ENCODE results near the gene ZNF536. TPM values are rescaled to one million over a fixed set of nuclear protein-coding genes. Genes with fewer than 3 reads are reported as not detected.

The ZNF536 gene
- total RNA-seq, 1 experiment from 2014 or later: not detected

DNA sequence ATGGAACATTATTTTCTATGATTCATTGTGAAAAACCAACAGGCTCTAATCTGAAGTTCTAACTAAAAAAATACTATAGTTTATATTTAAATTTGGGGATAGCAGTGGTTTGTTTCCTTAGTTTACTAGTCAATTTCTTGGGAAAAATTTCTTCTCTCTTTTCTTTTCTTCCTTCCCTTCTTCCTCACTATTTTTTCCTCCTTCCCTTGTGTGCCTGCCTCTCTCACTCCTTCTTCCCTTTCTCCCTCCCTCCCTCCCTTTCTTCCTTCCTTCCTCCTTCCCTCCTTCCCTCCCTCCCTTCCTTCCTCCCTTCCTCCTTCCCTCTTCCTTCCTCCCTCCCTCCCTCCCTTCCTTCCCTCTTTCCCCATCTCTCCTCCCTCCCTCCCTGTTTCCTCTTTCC, 226.5 kb downstream of the ZNF536 start:
- H4K20me1 ChIP-seq (ENCODE audit: low read length): no peaks in the 10 kb centered on the region
- no peak overlapping the region for H3K4me3 ChIP-seq (ENCODE audit: low read length)
- H3K9me2 ChIP-seq (replicated peaks; ENCODE audit: low read length): no peaks in the 10 kb centered on the region
- H3K27me3 ChIP-seq (ENCODE audit: low read length): no peaks in the 10 kb centered on the region
- ChIA-PET POLR2A (ENCODE audit: unreplicated experiment) (no interaction called here), CTCF (no interaction called here)
- H3K27ac ChIP-seq (ENCODE audit: low read length): no peak overlapping the region
- intact Hi-C loops (cut with micrococcal nuclease): no loop called here
- no peak overlapping the region for H2AFZ ChIP-seq (ENCODE audit: low read length)
- BruUV-seq (replicated peaks): no TSS peak
- no peaks in the 10 kb centered on the region for H3K79me2 ChIP-seq (ENCODE audit: low read length)
- ATAC-seq (no peak), DNase-seq (no peak)
- TF ChIP-seq EZH2phosphoT487 (IDR thresholded peaks at IDR 0.05; ENCODE audit: borderline replicate concordance, low read length) (no peak), EZH2 (IDR thresholded peaks at IDR 0.05; ENCODE audit: low read length, unreplicated experiment) (no peak)
- TF ChIP-seq, protein P1, sequence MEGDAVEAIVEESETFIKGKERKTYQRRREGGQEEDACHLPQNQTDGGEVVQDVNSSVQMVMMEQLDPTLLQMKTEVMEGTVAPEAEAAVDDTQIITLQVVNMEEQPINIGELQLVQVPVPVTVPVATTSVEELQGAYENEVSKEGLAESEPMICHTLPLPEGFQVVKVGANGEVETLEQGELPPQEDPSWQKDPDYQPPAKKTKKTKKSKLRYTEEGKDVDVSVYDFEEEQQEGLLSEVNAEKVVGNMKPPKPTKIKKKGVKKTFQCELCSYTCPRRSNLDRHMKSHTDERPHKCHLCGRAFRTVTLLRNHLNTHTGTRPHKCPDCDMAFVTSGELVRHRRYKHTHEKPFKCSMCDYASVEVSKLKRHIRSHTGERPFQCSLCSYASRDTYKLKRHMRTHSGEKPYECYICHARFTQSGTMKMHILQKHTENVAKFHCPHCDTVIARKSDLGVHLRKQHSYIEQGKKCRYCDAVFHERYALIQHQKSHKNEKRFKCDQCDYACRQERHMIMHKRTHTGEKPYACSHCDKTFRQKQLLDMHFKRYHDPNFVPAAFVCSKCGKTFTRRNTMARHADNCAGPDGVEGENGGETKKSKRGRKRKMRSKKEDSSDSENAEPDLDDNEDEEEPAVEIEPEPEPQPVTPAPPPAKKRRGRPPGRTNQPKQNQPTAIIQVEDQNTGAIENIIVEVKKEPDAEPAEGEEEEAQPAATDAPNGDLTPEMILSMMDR (conservative IDR thresholded peaks at IDR 0.05; ENCODE audit: low read depth, low read length): no peak
- no peaks in the 10 kb centered on the region for H3K36me3 ChIP-seq (ENCODE audit: low read depth, low read length)
- H3K9me3 ChIP-seq (ENCODE audit: low read length): no peaks in the 10 kb centered on the region
- no peaks in the 10 kb centered on the region for H3K4me1 ChIP-seq (ENCODE audit: insufficient read depth, low read length)
- no peak overlapping the region for H3K9ac ChIP-seq (ENCODE audit: low read length)
- H3F3A ChIP-seq (ENCODE audit: low read length, unreplicated experiment): no peaks in the 10 kb centered on the region
- no peak overlapping the region for H3K4me2 ChIP-seq (ENCODE audit: low read length)

DNA sequence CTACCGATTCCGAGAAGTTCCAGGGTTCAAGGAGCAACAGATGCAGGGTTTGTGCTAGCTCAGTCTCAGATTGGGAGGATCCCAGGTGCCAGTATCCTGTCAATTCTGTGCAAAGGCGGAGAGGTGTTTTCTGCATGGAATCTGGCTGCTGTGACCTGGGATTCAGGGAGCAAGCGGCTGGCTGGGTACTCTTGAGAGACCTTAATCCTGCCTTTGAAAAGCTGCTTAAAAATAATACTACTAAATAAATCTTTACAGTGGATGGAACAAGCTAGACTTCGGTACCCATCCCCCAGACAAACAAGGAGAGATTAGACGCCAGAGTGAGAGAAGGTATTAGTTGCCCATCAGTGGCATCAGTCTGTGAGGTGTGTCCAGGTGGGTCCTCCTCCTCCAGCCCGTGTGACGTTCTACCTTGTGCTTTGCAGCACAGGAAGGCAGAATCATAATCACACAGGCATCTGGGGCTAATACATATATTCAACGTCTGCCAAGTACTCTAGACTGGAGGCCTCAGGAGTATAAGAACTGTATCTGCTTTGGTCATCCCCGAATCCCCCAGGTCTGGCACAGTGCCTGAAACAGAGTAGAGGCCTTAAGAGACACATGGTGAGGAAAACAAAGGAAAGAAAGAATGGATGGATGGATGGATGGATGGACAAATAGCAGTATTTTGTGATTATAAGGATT, 230.6 kb downstream of the ZNF536 start:
- TF ChIP-seq, protein P1 (conservative IDR thresholded peaks at IDR 0.05; ENCODE audit: low read depth, low read length): no peak
- no peak for TF ChIP-seq EZH2phosphoT487 (IDR thresholded peaks at IDR 0.05; ENCODE audit: borderline replicate concordance, low read length)
- POLR2A ChIA-PET (ENCODE audit: unreplicated experiment): no interaction called here
- no TSS peak for BruUV-seq (replicated peaks)
- Histone ChIP-seq H3K9me3 (ENCODE audit: low read length) (no peaks in the 10 kb centered on the region), H3K36me3 (ENCODE audit: low read depth, low read length) (no peaks in the 10 kb centered on the region), H3K9me2 (replicated peaks; ENCODE audit: low read length) (no peaks in the 10 kb centered on the region), H4K20me1 (ENCODE audit: low read length) (no peaks in the 10 kb centered on the region), H3K4me3 (ENCODE audit: low read length) (no peak overlapping the region), H3K27me3 (ENCODE audit: low read length) (no peaks in the 10 kb centered on the region), H2AFZ (ENCODE audit: low read length) (no peak overlapping the region), H3K9ac (ENCODE audit: low read length) (no peak overlapping the region), H3K27ac (ENCODE audit: low read length) (no peak overlapping the region), H3K79me2 (ENCODE audit: low read length) (no peaks in the 10 kb centered on the region), H3F3A (ENCODE audit: low read length, unreplicated experiment) (no peaks in the 10 kb centered on the region), H3K4me1 (ENCODE audit: insufficient read depth, low read length) (no peaks in the 10 kb centered on the region), H3K4me2 (ENCODE audit: low read length) (no peak overlapping the region)
- DNase-seq (no peak), ATAC-seq (no peak)
- intact Hi-C loops (cut with micrococcal nuclease): no loop called here
- CTCF ChIA-PET: no interaction called here

DNA sequence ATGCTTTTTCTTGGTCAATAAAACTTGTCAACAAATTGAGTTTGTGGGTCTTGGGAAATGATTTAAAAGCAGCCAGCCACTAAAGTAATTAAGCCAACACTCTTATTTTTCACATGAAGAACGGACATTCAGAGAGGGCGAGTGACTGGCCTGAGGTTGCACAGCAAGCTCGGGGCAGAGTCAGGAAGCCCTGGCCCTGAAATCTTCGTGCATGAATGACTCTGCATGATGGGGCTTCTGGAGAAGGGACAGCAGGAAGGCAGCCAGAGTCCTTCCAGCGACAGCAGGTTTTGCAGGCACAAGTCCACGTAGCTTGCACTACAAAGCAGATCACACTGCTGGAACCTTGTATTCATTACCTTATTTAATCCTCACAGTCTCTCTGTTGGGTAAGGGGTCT, 232.5 kb downstream of the ZNF536 start:
- TF ChIP-seq, protein P1 (conservative IDR thresholded peaks at IDR 0.05; ENCODE audit: low read depth, low read length): no peak
- TF ChIP-seq EZH2phosphoT487 (IDR thresholded peaks at IDR 0.05; ENCODE audit: borderline replicate concordance, low read length) (no peak), EZH2 (IDR thresholded peaks at IDR 0.05; ENCODE audit: low read length, unreplicated experiment) (no peak)
- no peaks in the 10 kb centered on the region for H3K36me3 ChIP-seq (ENCODE audit: low read depth, low read length)
- no peaks in the 10 kb centered on the region for H3K4me1 ChIP-seq (ENCODE audit: insufficient read depth, low read length)
- H3F3A ChIP-seq (ENCODE audit: low read length, unreplicated experiment): no peaks in the 10 kb centered on the region
- H3K9me2 ChIP-seq (replicated peaks; ENCODE audit: low read length): no peaks in the 10 kb centered on the region
- CTCF ChIA-PET: no interaction called here
- POLR2A ChIA-PET (ENCODE audit: unreplicated experiment): no interaction called here
- H3K4me3 ChIP-seq (ENCODE audit: low read length): no peak overlapping the region
- no peak for ATAC-seq
- no TSS peak for BruUV-seq (replicated peaks)
- intact Hi-C loops (cut with micrococcal nuclease): no loop called here
- no peak overlapping the region for H3K27ac ChIP-seq (ENCODE audit: low read length)
- H3K4me2 ChIP-seq (ENCODE audit: low read length): no peak overlapping the region
- no peaks in the 10 kb centered on the region for H4K20me1 ChIP-seq (ENCODE audit: low read length)
- H3K27me3 ChIP-seq (ENCODE audit: low read length): no peaks in the 10 kb centered on the region
- no peak overlapping the region for H3K9ac ChIP-seq (ENCODE audit: low read length)
- no peak overlapping the region for H2AFZ ChIP-seq (ENCODE audit: low read length)
- no peak for DNase-seq
- no peaks in the 10 kb centered on the region for H3K79me2 ChIP-seq (ENCODE audit: low read length)
- no peaks in the 10 kb centered on the region for H3K9me3 ChIP-seq (ENCODE audit: low read length)
